SK-N-SH (cell line): ENCODE results near the gene VIL1. TPM values are rescaled to one million over a fixed set of nuclear protein-coding genes. Genes with fewer than 3 reads are reported as not detected.
A peak's percentile ranks its signal among the peaks of the same experiment; 100 is the strongest.

Experiments used
- CTCF ChIA-PET: fragments of 300-600, 350-600 bp; formaldehyde crosslinking; extraction: SDS; loops from one replicate; lab custom pipeline; 2021; lab: Yijun Ruan, JAX
- POLR2A ChIA-PET: fragments of 350-600 bp; sonication (Branson Sonifier 250); formaldehyde crosslinking; extraction: SDS; loops from one replicate; lab custom pipeline; 2020; ENCODE audit warnings: antibody characterized with exemption, inconsistent platforms; lab: Yijun Ruan, JAX
- DNase-seq: peaks from one replicate; pipeline ENCODE4 v3.0.0; 2012
- H2AFZ ChIP-seq: fragments of 200-600 bp; sonication (generic); 2 replicates; pipeline ENCODE4 v1.8.1; 2016; ENCODE audit warnings: antibody characterized with exemption, mild to moderate bottlenecking, low read depth
- H3F3A ChIP-seq: fragments of 200-600 bp; sonication (generic); replicated peaks from 2 replicates; pipeline ENCODE3; 2016; ENCODE audit warnings: antibody characterized with exemption, mild to moderate bottlenecking; ENCODE audit not compliant: insufficient read depth
- H3K27ac ChIP-seq, 2 experiments: fragments of 200-500 bp in 1 of 2; fragments of 200-600 bp in 1 of 2; sonication (Bioruptor generic) in 1 of 2; sonication (generic), shearing (Covaris generic) in 1 of 2; 2 replicates each; pipeline versions ENCODE4 v1.5.1 to v1.6.1; 2014 to 2016; ENCODE audit warnings: low read depth in 2 of 2, inconsistent platforms in 1 of 2, low read length in 1 of 2, mild to moderate bottlenecking in 1 of 2, mixed read lengths in 1 of 2
- H3K27me3 ChIP-seq: fragments of 200-600 bp; sonication (generic), shearing (Covaris generic); 2 replicates; pipeline ENCODE4 v1.6.1; 2016; ENCODE audit warnings: mixed run types; ENCODE audit not compliant: insufficient read depth
- H3K36me3 ChIP-seq, 2 experiments: fragments of 200-500 bp in 1 of 2; fragments of 200-600 bp in 1 of 2; sonication (Bioruptor generic) in 1 of 2; sonication (generic) in 1 of 2; replicated peaks in 1 of 2; 2 replicates each; pipeline versions ENCODE3 to v1.5.1; 2014 to 2016; ENCODE audit warnings: low read length in 1 of 2, mild to moderate bottlenecking in 1 of 2; ENCODE audit not compliant: insufficient read depth in 2 of 2, control insufficient read depth in 1 of 2
- H3K4me1 ChIP-seq, 2 experiments: fragments of 200-500 bp in 1 of 2; fragments of 200-600 bp in 1 of 2; sonication (Bioruptor generic) in 1 of 2; sonication (generic), shearing (Covaris generic) in 1 of 2; 2 replicates each; pipeline versions ENCODE4 v1.5.1 to v1.6.1; 2014 to 2016; ENCODE audit warnings: low read depth in 1 of 2, low read length in 1 of 2, mixed run types in 1 of 2; ENCODE audit not compliant: insufficient read depth in 2 of 2, control insufficient read depth in 1 of 2
- H3K4me2 ChIP-seq: fragments of 200-600 bp; sonication (generic), shearing (Covaris generic); 2 replicates; pipeline ENCODE4 v1.6.1; 2017; ENCODE audit warnings: mixed run types
- H3K4me3 ChIP-seq, 2 experiments: fragments of 200-500 bp in 1 of 2; fragments of 200-600 bp in 1 of 2; sonication (Bioruptor generic) in 1 of 2; sonication (generic), shearing (Covaris generic) in 1 of 2; 2 replicates each; pipeline versions ENCODE4 v1.5.1 to v1.8.1; 2014 to 2016; ENCODE audit warnings: low read depth in 2 of 2, inconsistent platforms in 1 of 2, low read length in 1 of 2, mild to moderate bottlenecking in 1 of 2, mixed read lengths in 1 of 2, moderate library complexity in 1 of 2
- H3K79me2 ChIP-seq: fragments of 200-600 bp; sonication (generic); 2 replicates; pipeline ENCODE4 v1.8.1; 2017; ENCODE audit warnings: mild to moderate bottlenecking; ENCODE audit not compliant: insufficient read depth
- H3K9ac ChIP-seq: fragments of 200-600 bp; sonication (generic); 2 replicates; pipeline ENCODE4 v1.6.1; 2017; ENCODE audit warnings: mixed run types
- H3K9me2 ChIP-seq: fragments of 200-600 bp; sonication (generic); 2 replicates; pipeline ENCODE4 v1.6.1; 2017; ENCODE audit warnings: mixed run types
- H3K9me3 ChIP-seq: fragments of 200-600 bp; sonication (generic); 2 replicates; pipeline ENCODE4 v1.6.1; 2017; ENCODE audit warnings: mixed run types, mild to moderate bottlenecking, moderate library complexity
- H4K20me1 ChIP-seq: fragments of 200-600 bp; sonication (generic); 2 replicates; pipeline ENCODE4 v1.6.1; 2017; ENCODE audit warnings: mild to moderate bottlenecking, mixed run types; ENCODE audit not compliant: insufficient read depth
- ELF1 ChIP-seq: IDR thresholded peaks from 2 replicates; pipeline ENCODE4 v1.4.0; 2012
- FOXJ3 ChIP-seq: sonication (generic); formaldehyde crosslinking; IDR thresholded peaks from 2 replicates; pipeline ENCODE4 v1.5.1; 2020; ENCODE audit warnings: mild to moderate bottlenecking, missing genetic modification reagents
- FOXM1 ChIP-seq: IDR thresholded peaks from 2 replicates; pipeline ENCODE4 v1.4.0; 2012; ENCODE audit warnings: low read depth, mild to moderate bottlenecking
- GABPA ChIP-seq: IDR thresholded peaks from 2 replicates; pipeline ENCODE4 v1.4.0; 2012; ENCODE audit warnings: low read depth, mild to moderate bottlenecking
- RCOR1 ChIP-seq: fragments of 150-350 bp; IDR thresholded peaks from 2 replicates; pipeline ENCODE4 v1.6.1; 2017; ENCODE audit warnings: antibody characterized with exemption, low read length
- RXRA ChIP-seq: IDR thresholded peaks from 2 replicates; pipeline ENCODE4 v1.4.0; 2012; ENCODE audit warnings: low read depth, mild to moderate bottlenecking, borderline replicate concordance
- SIN3A ChIP-seq: IDR thresholded peaks from 2 replicates; pipeline ENCODE4 v1.6.1; 2012; ENCODE audit warnings: low read depth, mild to moderate bottlenecking, low read length, moderate library complexity, borderline replicate concordance
- SMC3 ChIP-seq: IDR thresholded peaks from 2 replicates; pipeline ENCODE4 v1.6.1; 2012; ENCODE audit warnings: low read depth, low read length, improper control_type of control experiment
- TAF1 ChIP-seq: IDR thresholded peaks from 2 replicates; pipeline ENCODE4 v1.6.1; 2012; ENCODE audit warnings: low read depth, mild to moderate bottlenecking, low read length, moderate library complexity, borderline replicate concordance
- TCF12 ChIP-seq: IDR thresholded peaks from 2 replicates; pipeline ENCODE4 v1.4.0; 2012
- WGBS: methylation state at CpG from one replicate; pipeline ENCODE4 v1.1.6; 2017; ENCODE audit warnings: low lambda C conversion rate; 5-methylcytosine and 5-hydroxymethylcytosine counted together
- polyA plus RNA-seq, 3 experiments: library from polyadenylated mRNA; depleted of rRNA; stranded (reverse); fragments of >200 nt; gene quantifications; 2 replicates each; pipeline ENCODE4 v1.2.3, GENCODE V29; 2012
- TF ChIP-seq, protein P1 (sequence below): IDR thresholded peaks from 2 replicates; pipeline ENCODE4 v1.4.0; 2012; ENCODE audit warnings: low read depth, borderline replicate concordance
- TF ChIP-seq, protein P2 (sequence below): IDR thresholded peaks from 2 replicates; pipeline ENCODE4 v1.6.1; 2012; ENCODE audit warnings: mild to moderate bottlenecking, low read depth, low read length, moderate library complexity

The VIL1 gene
- polyA plus RNA-seq, 1 of the 3 experiments (the other 2 are of a cell fraction): under 0.01 TPM

DNA sequence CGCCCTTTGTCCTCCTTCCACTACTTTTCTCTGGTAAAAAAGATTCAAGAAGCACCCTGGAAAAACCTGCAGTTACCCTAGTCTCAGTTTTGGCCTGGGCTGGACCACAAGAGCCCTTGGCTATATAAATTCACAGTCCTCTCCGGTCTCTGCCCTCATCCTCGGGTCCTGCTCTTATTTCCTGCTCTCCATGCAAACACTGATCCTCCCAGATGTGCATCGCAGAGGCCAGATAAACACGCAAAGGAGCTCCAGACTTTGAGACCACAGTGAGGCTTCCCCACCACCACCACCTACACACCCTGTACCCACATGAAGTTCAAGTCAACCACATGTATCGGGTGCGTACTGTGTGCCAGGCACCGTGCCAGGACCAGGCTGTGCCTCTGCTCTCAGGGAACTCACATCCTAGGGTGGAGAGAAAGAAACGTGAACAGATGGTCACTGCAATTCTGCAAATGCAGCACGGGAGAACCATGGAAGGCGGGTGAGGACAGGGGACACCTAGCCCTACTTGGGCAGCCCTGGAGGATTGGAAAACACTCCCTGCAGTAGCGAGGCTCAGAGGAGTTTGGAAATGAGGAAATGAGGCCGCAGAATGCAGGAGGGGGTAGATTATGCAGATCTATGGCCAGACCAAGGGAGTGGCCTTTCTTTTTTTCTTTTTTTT is 11.8 kb upstream of the VIL1 start:
- H2AFZ ChIP-seq: peak overlapping the region; percentile 85; the same call in 1 of the 2 replicates
- TF ChIP-seq GABPA: no peak
- TF ChIP-seq SIN3A: no peak
- no peak for TF ChIP-seq SMC3
- TF ChIP-seq RXRA: no peak
- no peak for TF ChIP-seq FOXM1
- TF ChIP-seq, protein P1, sequence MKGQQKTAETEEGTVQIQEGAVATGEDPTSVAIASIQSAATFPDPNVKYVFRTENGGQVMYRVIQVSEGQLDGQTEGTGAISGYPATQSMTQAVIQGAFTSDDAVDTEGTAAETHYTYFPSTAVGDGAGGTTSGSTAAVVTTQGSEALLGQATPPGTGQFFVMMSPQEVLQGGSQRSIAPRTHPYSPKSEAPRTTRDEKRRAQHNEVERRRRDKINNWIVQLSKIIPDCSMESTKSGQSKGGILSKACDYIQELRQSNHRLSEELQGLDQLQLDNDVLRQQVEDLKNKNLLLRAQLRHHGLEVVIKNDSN: no peak
- TF ChIP-seq ELF1: no peak
- TF ChIP-seq FOXJ3 (CRISPR knock-in tag): 0 out of 2 replicates have a peak, but pooled peaks have one; percentile 14
- TF ChIP-seq TCF12: no peak
- TF ChIP-seq, protein P2, sequence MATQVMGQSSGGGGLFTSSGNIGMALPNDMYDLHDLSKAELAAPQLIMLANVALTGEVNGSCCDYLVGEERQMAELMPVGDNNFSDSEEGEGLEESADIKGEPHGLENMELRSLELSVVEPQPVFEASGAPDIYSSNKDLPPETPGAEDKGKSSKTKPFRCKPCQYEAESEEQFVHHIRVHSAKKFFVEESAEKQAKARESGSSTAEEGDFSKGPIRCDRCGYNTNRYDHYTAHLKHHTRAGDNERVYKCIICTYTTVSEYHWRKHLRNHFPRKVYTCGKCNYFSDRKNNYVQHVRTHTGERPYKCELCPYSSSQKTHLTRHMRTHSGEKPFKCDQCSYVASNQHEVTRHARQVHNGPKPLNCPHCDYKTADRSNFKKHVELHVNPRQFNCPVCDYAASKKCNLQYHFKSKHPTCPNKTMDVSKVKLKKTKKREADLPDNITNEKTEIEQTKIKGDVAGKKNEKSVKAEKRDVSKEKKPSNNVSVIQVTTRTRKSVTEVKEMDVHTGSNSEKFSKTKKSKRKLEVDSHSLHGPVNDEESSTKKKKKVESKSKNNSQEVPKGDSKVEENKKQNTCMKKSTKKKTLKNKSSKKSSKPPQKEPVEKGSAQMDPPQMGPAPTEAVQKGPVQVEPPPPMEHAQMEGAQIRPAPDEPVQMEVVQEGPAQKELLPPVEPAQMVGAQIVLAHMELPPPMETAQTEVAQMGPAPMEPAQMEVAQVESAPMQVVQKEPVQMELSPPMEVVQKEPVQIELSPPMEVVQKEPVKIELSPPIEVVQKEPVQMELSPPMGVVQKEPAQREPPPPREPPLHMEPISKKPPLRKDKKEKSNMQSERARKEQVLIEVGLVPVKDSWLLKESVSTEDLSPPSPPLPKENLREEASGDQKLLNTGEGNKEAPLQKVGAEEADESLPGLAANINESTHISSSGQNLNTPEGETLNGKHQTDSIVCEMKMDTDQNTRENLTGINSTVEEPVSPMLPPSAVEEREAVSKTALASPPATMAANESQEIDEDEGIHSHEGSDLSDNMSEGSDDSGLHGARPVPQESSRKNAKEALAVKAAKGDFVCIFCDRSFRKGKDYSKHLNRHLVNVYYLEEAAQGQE: no peak
- 0 out of 2 replicates have a peak, but pooled peaks have one; percentile 20 for TF ChIP-seq TAF1
- TF ChIP-seq RCOR1: no peak

More for the DNA sequence above, 11.8 kb upstream of the VIL1 start:
- H3K9me3 ChIP-seq: no peaks in the 10 kb centered on the region
- peaks cover 15% of the 10 kb centered on the region for H3F3A ChIP-seq
- DNase-seq: peak; percentile 64
- H3K4me3 ChIP-seq: peak overlapping the region; percentile 48 to 58
- H3K4me2 ChIP-seq: peak overlapping the region; percentile 93
- H4K20me1 ChIP-seq: no peaks in the 10 kb centered on the region
- peak overlapping the region; percentile 63 for H3K9ac ChIP-seq
- no peaks in the 10 kb centered on the region for H3K9me2 ChIP-seq
- H3K27me3 ChIP-seq: no peaks in the 10 kb centered on the region
- H3K36me3 ChIP-seq: peaks cover 0 to 26% of the 10 kb centered on the region in 2 experiments
- peaks cover 8 to 17% of the 10 kb centered on the region in 2 experiments; a peak in 2 of 4 replicates for H3K4me1 ChIP-seq
- ChIA-PET CTCF (interaction anchor here (0.8 to 3.1 kb wide), 8 partner anchors 11 to 239 kb away, joined by 3 to 18 read pairs (median 4); no protein-coding TSS in a partner anchor), POLR2A (interaction anchor here (0.6 to 1.2 kb wide), 4 partner anchors 10 to 265 kb away, joined by 3 to 4 read pairs (median 3); partner anchors contain the start of genes PLCD4, RNF25 and STK36)
- H3K79me2 ChIP-seq: 0 out of 2 replicates have a peak, but pooled peaks cover 9% of the 10 kb centered on the region
- peak overlapping the region; percentile 71 to 93 for H3K27ac ChIP-seq
- 36% methylated on average over 13 of the region's 13 CpGs for WGBS
